ENCODE measurements around the gene QRICH1.

Gene QRICH1

DNA sequence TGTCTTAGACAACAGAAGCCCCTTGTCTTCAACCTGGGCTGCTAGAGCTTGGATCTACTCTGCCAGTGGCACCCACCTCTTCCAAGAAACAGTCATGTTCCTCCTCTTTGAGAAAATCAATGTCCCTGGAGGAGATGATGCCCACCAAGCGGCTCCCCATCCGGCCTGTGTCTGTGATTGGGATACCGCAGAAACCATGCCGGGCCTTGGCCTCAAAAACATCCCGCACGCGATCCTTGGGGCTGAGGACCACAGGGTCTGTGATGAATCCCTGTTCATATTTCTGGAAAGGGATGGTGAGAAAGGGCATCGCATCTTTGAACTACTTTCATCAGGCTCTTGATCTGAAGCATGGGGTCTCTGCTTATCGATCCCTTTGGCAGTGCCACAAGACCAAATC is 66.2 kb downstream of the QRICH1 start:
- no peak overlapping the region for H3K4me3 ChIP-seq (replicated peaks; ENCODE audit: low read depth, low read length)
- no peak for DNase-seq (ENCODE audit: low read depth)
- TF ChIP-seq, protein P1, sequence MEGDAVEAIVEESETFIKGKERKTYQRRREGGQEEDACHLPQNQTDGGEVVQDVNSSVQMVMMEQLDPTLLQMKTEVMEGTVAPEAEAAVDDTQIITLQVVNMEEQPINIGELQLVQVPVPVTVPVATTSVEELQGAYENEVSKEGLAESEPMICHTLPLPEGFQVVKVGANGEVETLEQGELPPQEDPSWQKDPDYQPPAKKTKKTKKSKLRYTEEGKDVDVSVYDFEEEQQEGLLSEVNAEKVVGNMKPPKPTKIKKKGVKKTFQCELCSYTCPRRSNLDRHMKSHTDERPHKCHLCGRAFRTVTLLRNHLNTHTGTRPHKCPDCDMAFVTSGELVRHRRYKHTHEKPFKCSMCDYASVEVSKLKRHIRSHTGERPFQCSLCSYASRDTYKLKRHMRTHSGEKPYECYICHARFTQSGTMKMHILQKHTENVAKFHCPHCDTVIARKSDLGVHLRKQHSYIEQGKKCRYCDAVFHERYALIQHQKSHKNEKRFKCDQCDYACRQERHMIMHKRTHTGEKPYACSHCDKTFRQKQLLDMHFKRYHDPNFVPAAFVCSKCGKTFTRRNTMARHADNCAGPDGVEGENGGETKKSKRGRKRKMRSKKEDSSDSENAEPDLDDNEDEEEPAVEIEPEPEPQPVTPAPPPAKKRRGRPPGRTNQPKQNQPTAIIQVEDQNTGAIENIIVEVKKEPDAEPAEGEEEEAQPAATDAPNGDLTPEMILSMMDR (IDR thresholded peaks at IDR 0.05; ENCODE audit: low read length, missing control alignments), result no peak

DNA sequence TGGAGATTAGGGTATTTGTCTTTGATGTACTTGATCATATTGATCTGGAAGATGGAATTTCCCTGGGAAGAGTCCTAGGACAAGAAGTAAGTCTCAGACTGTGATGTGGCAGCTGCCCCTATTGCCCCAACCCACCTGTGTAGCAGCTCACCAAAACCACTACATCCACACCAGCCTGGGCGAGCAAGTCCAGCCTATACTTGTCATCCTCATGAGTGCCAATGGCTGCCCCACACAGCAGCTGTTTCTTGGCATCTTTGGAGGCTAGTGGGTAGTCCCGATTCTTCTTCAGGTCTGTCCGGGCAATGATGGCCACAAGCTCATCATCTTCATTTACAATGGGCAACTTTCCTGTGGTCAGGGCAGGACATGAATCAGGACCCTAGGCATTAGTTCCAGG is 67.3 kb downstream of the QRICH1 start:
- TF ChIP-seq, protein P1 (IDR thresholded peaks at IDR 0.05; ENCODE audit: low read length, missing control alignments), result no peak
- DNase-seq (ENCODE audit: low read depth), result no peak
- H3K4me3 ChIP-seq (replicated peaks; ENCODE audit: low read depth, low read length), result no peak overlapping the region

DNA sequence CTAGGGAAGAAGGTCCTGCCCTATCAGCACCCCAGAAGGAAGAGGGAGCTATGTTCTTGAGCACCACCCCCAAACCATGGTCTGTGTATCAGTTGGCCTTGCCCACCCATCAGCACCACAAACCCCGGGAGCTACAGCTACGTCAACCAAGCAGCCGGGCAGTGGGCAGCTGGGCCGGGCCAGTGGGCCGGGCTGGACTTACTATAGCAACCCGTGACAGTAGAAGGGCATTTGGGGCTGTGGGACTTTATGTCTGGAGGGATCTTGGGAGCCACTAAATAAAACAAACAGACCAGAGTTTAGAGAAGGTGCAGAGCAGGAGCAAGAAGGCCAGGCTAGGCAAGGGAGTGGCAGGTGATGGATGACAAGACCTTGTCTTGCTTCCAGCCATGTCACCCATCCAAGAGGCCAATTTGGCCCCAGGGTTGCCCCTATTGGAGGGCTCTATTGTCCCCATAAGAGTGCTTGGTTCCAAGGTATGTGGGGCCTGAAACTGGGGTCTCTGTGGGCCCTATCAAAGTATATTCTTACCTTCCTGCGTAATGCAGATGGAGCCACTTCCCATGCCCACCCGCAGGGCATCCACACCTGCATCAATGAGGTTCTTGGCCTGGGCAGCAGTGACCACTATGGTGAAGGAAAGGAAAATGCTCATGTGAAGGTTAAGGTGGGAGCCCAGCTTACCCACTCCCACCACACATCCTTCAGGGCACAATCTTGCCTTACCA is 67.9 kb downstream of the QRICH1 start:
- DNase-seq (ENCODE audit: low read depth), result no peak
- H3K4me3 ChIP-seq (replicated peaks; ENCODE audit: low read depth, low read length), result no peak overlapping the region
- TF ChIP-seq, protein P1 (IDR thresholded peaks at IDR 0.05; ENCODE audit: low read length, missing control alignments), result no peak

DNA sequence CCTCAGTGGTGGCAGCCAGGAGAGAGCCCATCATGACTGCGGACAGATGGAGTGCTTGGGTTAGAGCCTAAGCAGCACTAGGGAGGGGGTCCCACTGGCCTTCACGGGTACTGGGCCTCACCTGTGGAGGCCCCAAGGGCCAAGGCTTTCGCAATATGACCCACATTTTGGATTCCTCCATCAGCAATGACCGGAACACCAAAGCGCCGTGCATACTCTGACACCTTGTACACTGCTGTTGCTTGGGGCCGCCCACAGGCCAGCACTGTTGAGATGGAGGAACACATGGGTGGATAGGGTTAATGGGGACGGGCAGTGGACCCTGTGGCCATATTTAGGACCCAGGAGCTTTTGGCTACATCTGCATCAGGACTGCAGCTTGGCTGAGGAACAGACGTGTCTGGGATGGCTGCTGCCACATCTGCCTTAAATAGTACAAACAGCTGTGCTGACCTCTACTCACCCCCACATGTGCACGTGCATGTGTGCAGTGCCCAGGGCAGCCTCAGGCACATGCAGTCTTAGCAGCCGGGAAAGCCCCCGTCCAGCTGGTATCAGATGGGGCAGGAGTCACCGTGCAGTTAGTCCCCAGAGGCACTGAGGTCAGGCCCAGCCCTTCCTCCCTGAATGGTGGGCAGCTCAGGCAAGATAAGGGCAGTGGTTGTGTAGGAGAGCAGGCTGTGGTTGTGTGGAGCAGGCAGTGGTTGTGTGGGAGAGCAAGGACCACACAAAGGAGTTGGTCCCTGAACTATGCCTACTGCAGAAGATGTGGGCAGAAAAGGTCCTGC is 68.7 kb downstream of the QRICH1 start:
- TF ChIP-seq, protein P1 (IDR thresholded peaks at IDR 0.05; ENCODE audit: low read length, missing control alignments), result no peak
- no peak for DNase-seq (ENCODE audit: low read depth)
- no peak overlapping the region for H3K4me3 ChIP-seq (replicated peaks; ENCODE audit: low read depth, low read length)

DNA sequence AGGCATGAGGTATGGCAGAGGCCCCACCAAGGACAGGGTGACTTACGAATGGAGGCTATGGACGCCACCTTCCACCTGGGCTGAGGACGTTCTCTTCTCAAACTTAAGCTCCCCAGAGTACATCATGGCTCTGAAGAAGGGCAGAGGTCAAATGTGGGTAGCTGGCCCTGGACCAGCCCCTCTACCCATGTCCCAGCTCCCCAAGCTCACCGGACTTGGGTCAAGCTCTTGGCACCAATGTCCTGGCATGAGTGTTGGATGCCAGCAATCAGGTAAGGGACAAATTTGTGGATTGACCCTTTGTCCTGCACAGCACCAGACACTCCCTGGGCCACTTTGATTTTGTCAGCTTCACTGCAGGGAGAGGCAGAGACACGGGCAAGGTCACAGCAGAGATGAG is 69.4 kb downstream of the QRICH1 start:
- TF ChIP-seq, protein P1 (IDR thresholded peaks at IDR 0.05; ENCODE audit: low read length, missing control alignments), result no peak
- no peak overlapping the region for H3K4me3 ChIP-seq (replicated peaks; ENCODE audit: low read depth, low read length)
- DNase-seq (ENCODE audit: low read depth), result no peak

DNA sequence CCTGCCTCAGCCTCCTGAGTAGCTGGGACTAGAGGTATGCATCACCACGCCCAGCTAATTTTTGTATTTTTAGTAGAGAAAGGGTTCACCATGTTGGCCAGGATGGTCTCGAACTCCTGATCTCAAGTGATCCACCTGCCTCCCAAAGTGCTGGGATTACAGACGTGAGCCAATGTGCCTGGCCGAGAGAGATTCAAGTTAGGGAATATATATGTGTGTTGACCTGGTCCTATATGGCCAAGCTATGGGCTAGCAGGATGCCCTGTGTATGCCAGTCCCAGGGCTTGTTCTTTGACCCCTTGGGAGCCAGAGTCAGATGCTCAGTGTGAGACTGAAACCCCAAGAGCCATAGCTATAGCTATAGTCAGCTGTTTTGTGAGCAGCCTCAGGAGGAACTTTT is 70.1 kb downstream of the QRICH1 start:
- TF ChIP-seq, protein P1 (IDR thresholded peaks at IDR 0.05; ENCODE audit: low read length, missing control alignments), result no peak
- DNase-seq (ENCODE audit: low read depth), result no peak
- H3K4me3 ChIP-seq (replicated peaks; ENCODE audit: low read depth, low read length), result no peak overlapping the region
